GM08714 (cell line): ENCODE measurements around the gene CTSF.
"Not testable (repeated sequence)": the region's sequence is repeated elsewhere in the genome, so short reads cannot be mapped to it uniquely, and the experiment has no call there.

Source experiments
- H3K4me3 ChIP-seq: fragments of 200-500 bp; sonication (Bioruptor generic); 2 replicates; pipeline ENCODE4 v1.5.1; 2014; ENCODE audit warnings: mild to moderate bottlenecking, low read length, inconsistent platforms
- ZNF274 ChIP-seq: IDR thresholded peaks from 2 replicates; pipeline ENCODE4 v1.6.1; 2012; ENCODE audit warnings: mild to moderate bottlenecking, low read depth, low read length

Gene CTSF

DNA sequence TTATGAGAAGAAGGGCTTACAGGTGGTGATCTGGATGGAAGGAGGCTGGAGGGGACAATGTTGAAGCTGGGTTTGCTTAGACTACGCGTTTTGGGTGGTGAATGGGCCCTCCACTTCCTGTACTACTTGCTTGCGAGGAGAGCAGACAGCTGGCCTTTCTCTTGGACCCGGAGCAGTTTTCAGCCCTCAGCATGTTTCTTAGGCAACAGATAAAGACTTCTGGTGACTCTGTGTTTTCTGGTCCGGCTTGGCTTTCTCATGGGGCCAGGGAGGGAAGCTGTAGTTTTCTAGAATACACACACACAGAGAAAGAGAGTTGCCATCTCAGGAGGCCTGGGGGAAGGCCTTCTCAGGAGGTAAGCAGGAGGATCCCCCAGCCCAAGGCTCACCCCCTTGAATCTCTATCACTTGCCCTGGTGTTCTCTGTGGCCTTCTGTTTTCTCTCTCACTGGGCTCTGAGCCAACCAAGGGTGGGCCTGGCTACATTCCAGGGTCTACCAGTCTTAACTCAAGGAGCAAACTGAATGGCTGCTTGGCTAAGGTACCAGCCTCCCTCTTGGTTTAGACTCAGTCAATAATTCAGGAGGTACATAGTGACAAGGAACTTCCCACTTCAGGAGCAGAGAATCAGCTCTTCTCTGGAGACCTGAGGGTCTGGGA, 27.0 kb upstream of the CTSF start:
- no peak for TF ChIP-seq ZNF274

GRCh38 chr11:66593650-66594049, 25.2 kb upstream of the CTSF start:
- TF ChIP-seq ZNF274, result no peak
- peak overlapping the region; percentile 64 for H3K4me3 ChIP-seq

More for the DNA sequence above, 27.0 kb upstream of the CTSF start:
- H3K4me3 ChIP-seq, result peak overlapping the region; percentile 1; the same call in 1 of the 2 replicates

DNA sequence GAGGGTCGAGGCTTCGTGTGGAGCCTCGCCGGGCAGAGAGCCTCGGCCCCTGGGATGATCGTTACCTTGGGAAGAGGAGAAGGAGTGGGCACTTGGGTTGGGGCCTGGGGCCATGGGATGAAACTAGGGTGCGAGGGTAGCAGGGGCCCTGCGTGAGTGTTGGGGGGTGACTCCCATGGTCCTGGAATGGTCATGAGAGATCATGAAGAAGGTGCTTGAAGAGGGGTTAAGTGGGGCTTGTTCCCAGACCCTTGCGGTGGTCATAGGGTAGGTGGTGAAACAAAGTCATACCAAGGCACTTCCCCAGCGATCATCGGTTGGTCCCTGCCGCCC, 24.9 kb upstream of the CTSF start:
- TF ChIP-seq ZNF274, result no peak

GRCh38 chr11:66592457-66593302, 24.3 kb upstream of the CTSF start, which contains the start of the genes CCDC87 and CCS:
Gene CCDC87, minus strand, starts transcription at chr11:66593063. Its CDS starts 48 bp downstream, at chr11:66593015.
Gene CCS, plus strand, starts transcription at chr11:66593185. Its CDS starts 77 bp downstream, at chr11:66593262.
- peak within 1 kb of the TSS; percentile 64 for H3K4me3 ChIP-seq
- TF ChIP-seq ZNF274, result no peak

More for the DNA sequence above, 24.9 kb upstream of the CTSF start:
- peak overlapping the region; percentile 64 for H3K4me3 ChIP-seq

DNA sequence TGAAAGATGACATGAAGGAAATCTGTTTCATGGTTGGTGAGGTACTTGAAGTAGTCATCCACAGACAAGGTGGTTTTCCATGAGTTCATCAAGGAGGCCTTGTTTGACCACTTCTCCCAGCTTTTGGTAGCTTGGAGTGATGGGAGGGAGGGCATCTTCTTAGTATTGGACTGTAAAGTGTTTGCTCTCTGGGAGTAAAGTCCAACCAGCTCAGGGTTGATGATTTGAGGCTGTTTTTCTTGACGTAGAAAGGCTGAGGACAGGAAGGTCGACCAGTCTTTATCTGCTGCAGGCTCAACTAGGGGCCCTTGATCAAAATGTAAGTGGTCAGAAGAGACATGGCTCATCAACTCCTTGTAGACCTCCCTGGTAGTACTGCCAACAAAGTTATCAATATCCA, 22.8 kb upstream of the CTSF start:
- TF ChIP-seq ZNF274, result no peak
- no peak overlapping the region for H3K4me3 ChIP-seq

- TF ChIP-seq ZNF274, result no peak
- H3K4me3 ChIP-seq, result no peak overlapping the region
Observed at GRCh38 chr11:66589996-66590675, 21.7 kb upstream of the CTSF start.

DNA sequence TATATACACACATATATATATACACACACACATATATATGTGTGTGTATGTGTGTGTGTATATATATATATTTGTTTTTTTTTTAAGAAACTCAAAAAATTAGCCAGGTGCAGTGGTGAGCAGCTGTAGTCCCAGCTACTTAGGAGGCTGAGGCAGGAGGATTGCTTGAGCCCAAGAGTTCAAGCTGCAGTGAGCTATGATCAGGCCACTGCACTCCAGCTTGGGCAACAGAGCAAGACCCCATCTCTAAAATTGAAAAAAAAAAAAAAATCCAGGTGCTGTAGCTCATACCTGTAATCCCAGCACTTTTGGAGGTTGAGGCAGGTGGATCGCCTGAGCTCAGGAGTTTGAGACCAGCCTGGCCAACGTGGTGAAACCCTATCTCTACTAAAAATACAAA, 20.9 kb upstream of the CTSF start:
- H3K4me3 ChIP-seq, result not testable (repeated sequence)

DNA sequence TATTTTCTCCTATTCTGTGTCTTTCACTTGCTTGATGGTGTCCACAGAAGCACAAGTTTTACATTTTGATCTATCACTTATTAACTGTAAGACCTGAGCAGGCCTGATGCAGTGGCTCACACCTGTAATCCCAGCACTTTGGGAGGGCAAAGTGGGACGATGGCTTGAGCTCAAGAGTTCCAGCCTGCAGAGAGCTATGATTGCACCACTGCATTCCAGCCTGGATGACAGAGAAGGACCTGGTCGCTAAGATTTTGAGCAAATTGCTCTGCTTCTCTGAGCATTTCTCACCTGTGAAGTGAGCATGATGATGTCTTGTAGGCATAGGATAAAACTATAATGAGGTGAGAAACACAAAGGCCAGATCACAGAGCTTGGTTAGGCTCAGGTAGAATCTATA, 17.7 kb upstream of the CTSF start:
- TF ChIP-seq ZNF274, result no peak

GRCh38 chr11:66585447-66585846, 17.0 kb upstream of the CTSF start:
- H3K4me3 ChIP-seq, result not testable (repeated sequence)

More for the DNA sequence above, 17.7 kb upstream of the CTSF start:
- H3K4me3 ChIP-seq, result no peak overlapping the region

- H3K4me3 ChIP-seq, result not testable (repeated sequence)
Observed at GRCh38 chr11:66582565-66583147, 14.2 kb upstream of the CTSF start.

GRCh38 chr11:66581261-66581660, 12.9 kb upstream of the CTSF start:
- TF ChIP-seq ZNF274, result no peak
- H3K4me3 ChIP-seq, result no peak overlapping the region

- TF ChIP-seq ZNF274, result no peak
- no peak overlapping the region for H3K4me3 ChIP-seq
Observed at GRCh38 chr11:66580803-66581202, 12.4 kb upstream of the CTSF start.

DNA sequence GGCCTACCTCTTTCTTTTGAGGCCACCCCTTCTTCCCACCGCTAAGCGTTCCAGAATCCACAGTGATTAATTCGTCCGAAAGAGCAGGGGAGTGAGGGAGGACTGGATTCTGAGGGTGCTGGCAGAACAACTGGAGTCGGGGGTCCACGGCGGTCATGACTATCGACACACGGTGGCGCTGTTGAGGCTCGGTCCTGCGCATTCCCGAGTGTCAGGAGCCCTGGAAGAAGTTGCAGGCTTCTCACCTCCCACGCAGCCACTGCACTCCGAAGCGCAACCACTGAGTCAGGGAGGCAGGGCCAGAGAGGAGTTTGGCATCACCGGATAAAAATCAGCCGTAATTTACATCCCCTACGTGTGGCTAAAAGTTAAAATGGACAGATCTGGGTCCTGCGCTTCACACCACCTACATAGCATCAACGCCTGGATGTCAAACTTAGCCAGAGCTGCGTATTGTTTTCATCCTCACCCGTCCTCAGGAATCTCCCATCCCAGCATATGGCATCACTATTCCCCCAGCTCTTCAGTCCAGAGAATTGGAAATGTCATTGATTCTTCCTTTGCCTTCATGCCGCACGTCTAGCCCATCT, 10.7 kb upstream of the CTSF start:
- TF ChIP-seq ZNF274, result no peak
- no peak overlapping the region for H3K4me3 ChIP-seq

GRCh38 chr11:66570850-66571180, 2.4 kb upstream of the CTSF start:
- no peak overlapping the region for H3K4me3 ChIP-seq
- TF ChIP-seq ZNF274, result no peak
